ENCODE data around the gene TDG. TPM values are rescaled to one million over a fixed set of nuclear protein-coding genes. Genes with fewer than 3 reads are reported as not detected.

TDG gene
- total RNA-seq (2014; rRNA removed; shearing (Covaris generic)) (39.4 and 43.3 TPM in 2 replicates), total RNA-seq (2022) (49.1 and 55.3 TPM in 2 replicates), Bru-seq, nascent RNA (percentile 89 among the genes with signal in this experiment), BruChase-seq, experiment 1, labeled RNA remaining after a 6-hour chase (percentile 88 among the genes with signal in this experiment), BruChase-seq, experiment 2, labeled RNA remaining after a 2-hour chase (percentile 94 among the genes with signal in this experiment)
- long read RNA-seq, transcript TDG-202 (10 exons, 3,251 nt) = major isoform, 174 of 239 reads
- long read RNA-seq, transcript TDG-209 (9 exons, 1,387 nt) = minor isoform, 11 of 239 reads
- long read RNA-seq, partial matches to known transcripts = 1 of 239 reads
- long read RNA-seq, other reads (novel, unspliced or antisense) = 52 of 239 reads

GRCh38 chr12:103965590-103966504 is at the start of gene TDG:
Gene TDG (plus strand): TSS chr12:103965872. CDS start chr12:103966038, 166 bp downstream.
- Histone ChIP-seq H3K4me2 (ENCODE audit: low read length) (peak within 1 kb of the TSS; percentile 95), H3K4me3 (ENCODE audit: low read depth, low read length, poor library complexity, severe bottlenecking) (peak within 1 kb of the TSS; percentile 87), H3K79me2 (ENCODE audit: insufficient read depth, low read depth, low read length) (peaks cover 73% of the 10 kb centered on the region), H2AFZ (ENCODE audit: low read length) (peak within 1 kb of the TSS; percentile 72), H3K36me3 (ENCODE audit: insufficient read depth, low read length) (peaks cover 35% of the 10 kb centered on the region), H3K4me1 (ENCODE audit: insufficient read depth, low read length, poor library complexity, severe bottlenecking) (peaks cover 40% of the 10 kb centered on the region), H3K9me3 (ENCODE audit: low read length) (no peaks in the 10 kb centered on the region), H3K9me2 (ENCODE audit: insufficient read depth, low read length) (no peaks in the 10 kb centered on the region), H4K20me1 (ENCODE audit: insufficient read depth, low read length) (peaks cover 11% of the 10 kb centered on the region; the same call in 1 of the 2 replicates), H3K27ac (ENCODE audit: low read depth, low read length, poor library complexity, severe bottlenecking) (peak within 1 kb of the TSS; percentile 69)
- no TSS peak for BruUV-seq (replicated peaks)
- ChIA-PET CTCF (ENCODE audit: unreplicated experiment) (interaction anchor here (0.6 to 1.6 kb wide), 2 partner anchors 9 to 12 kb away, joined by 3 to 5 read pairs; a partner anchor contains a TSS), POLR2A (interaction anchor here (0.6 to 5.3 kb wide), 15 partner anchors 8 to 322 kb away, joined by 3 to 52 read pairs (median 6); partner anchors contain the start of genes HSP90B1 and NFYB)
- no peak for TF ChIP-seq EZH2phosphoT487 (IDR thresholded peaks at IDR 0.05; ENCODE audit: borderline replicate concordance, low read depth, low read length)
- peak; percentile 28; the same call in 1 of the 2 replicates for TF ChIP-seq CTCF (conservative IDR thresholded peaks at IDR 0.05; ENCODE audit: low read length)
- intact Hi-C loops (cut with micrococcal nuclease; ENCODE audit: unreplicated experiment) = loop anchor here (1.0 to 2.0 kb wide), 3 partner anchors 9 to 321 kb away; partner anchors contain the start of gene HSP90B1
- DNase-seq (ENCODE audit: low spot score) = peak; percentile 98

GRCh38 chr12:103917873-103918272 is 47.8 kb upstream of the TDG start:
- Histone ChIP-seq H3K9me2 (ENCODE audit: insufficient read depth, low read length) (no peaks in the 10 kb centered on the region), H3K9me3 (ENCODE audit: low read length) (no peaks in the 10 kb centered on the region), H2AFZ (ENCODE audit: low read length) (no peak overlapping the region), H3K4me3 (ENCODE audit: low read depth, low read length, poor library complexity, severe bottlenecking) (no peak overlapping the region), H4K20me1 (ENCODE audit: insufficient read depth, low read length) (no peaks in the 10 kb centered on the region), H3K79me2 (ENCODE audit: insufficient read depth, low read depth, low read length) (no peaks in the 10 kb centered on the region), H3K4me2 (ENCODE audit: low read length) (no peak overlapping the region), H3K27ac (ENCODE audit: low read depth, low read length, poor library complexity, severe bottlenecking) (no peak overlapping the region), H3K36me3 (ENCODE audit: insufficient read depth, low read length) (no peaks in the 10 kb centered on the region), H3K4me1 (ENCODE audit: insufficient read depth, low read length, poor library complexity, severe bottlenecking) (no peaks in the 10 kb centered on the region)
- intact Hi-C loops (cut with micrococcal nuclease; ENCODE audit: unreplicated experiment) = no loop called here
- no peak for TF ChIP-seq CTCF (conservative IDR thresholded peaks at IDR 0.05; ENCODE audit: low read length)
- no peak for TF ChIP-seq EZH2phosphoT487 (IDR thresholded peaks at IDR 0.05; ENCODE audit: borderline replicate concordance, low read depth, low read length)
- ChIA-PET CTCF (ENCODE audit: unreplicated experiment) (no interaction called here), POLR2A (interaction anchor here (0.6 kb wide), 3 partner anchors 26 to 1116 kb away, joined by 3 to 4 read pairs (median 3); no protein-coding TSS in a partner anchor)
- no peak for DNase-seq (ENCODE audit: low spot score)
- BruUV-seq (replicated peaks) = no TSS peak

All from OCI-LY7 (cell line).